Activated T-helper 1 cell treated with anti-CD3 and anti-CD28 coated beads, Interleukin-12 subunit alpha, Interleukin-12 subunit beta, Interleukin-2, Interleukin-4 antibody, amounts not matched to agents 30 ng/mL and 10 ng/mL and 1 ng/mL, durations not matched to agents 14 hours and 24 hours and 36 hours (primary cell): ENCODE data around the gene TTC39A. TPM values are rescaled to one million over a fixed set of nuclear protein-coding genes. Genes with fewer than 3 reads are reported as not detected.
A peak's percentile ranks its signal among the peaks of the same experiment; 100 is the strongest.

Experiments used
- DNase-seq: peaks from one replicate; pipeline ENCODE4 v3.0.0; 2021; ENCODE audit warnings: low spot score
- H3K27ac Mint-ChIP-seq: one replicate; pipeline ENCODE4 v1.8.0; 2021; ENCODE audit warnings: mild to moderate bottlenecking, mixed read lengths
- H3K27me3 Mint-ChIP-seq: one replicate; pipeline ENCODE4 v1.8.0; 2022; ENCODE audit warnings: mild to moderate bottlenecking, moderate library complexity, mixed read lengths; ENCODE audit not compliant: insufficient read depth
- H3K36me3 Mint-ChIP-seq: one replicate; pipeline ENCODE4 v1.8.0; 2021; ENCODE audit warnings: low read depth, mixed read lengths
- H3K4me1 Mint-ChIP-seq: one replicate; pipeline ENCODE4 v1.8.0; 2021; ENCODE audit warnings: low read depth, mixed read lengths
- H3K4me3 Mint-ChIP-seq: one replicate; pipeline ENCODE4 v1.8.0; 2021; ENCODE audit warnings: mild to moderate bottlenecking, moderate library complexity, mixed read lengths
- H3K9me3 Mint-ChIP-seq: one replicate; pipeline ENCODE4 v1.8.0; 2021; ENCODE audit warnings: mixed read lengths
- intact Hi-C: fragments of 100-400 bp; cut with micrococcal nuclease; formaldehyde crosslinking; loops from one replicate; pipeline ENCODE4 v1.15.1; 2024
- total RNA-seq: library from RNA; stranded (reverse); gene quantifications from 2 replicates; pipeline ENCODE4 v1.2.3, GENCODE V29; 2022

TTC39A gene
- total RNA-seq, result 0.12 TPM in 1 of 2 replicates, not detected in the other

DNA sequence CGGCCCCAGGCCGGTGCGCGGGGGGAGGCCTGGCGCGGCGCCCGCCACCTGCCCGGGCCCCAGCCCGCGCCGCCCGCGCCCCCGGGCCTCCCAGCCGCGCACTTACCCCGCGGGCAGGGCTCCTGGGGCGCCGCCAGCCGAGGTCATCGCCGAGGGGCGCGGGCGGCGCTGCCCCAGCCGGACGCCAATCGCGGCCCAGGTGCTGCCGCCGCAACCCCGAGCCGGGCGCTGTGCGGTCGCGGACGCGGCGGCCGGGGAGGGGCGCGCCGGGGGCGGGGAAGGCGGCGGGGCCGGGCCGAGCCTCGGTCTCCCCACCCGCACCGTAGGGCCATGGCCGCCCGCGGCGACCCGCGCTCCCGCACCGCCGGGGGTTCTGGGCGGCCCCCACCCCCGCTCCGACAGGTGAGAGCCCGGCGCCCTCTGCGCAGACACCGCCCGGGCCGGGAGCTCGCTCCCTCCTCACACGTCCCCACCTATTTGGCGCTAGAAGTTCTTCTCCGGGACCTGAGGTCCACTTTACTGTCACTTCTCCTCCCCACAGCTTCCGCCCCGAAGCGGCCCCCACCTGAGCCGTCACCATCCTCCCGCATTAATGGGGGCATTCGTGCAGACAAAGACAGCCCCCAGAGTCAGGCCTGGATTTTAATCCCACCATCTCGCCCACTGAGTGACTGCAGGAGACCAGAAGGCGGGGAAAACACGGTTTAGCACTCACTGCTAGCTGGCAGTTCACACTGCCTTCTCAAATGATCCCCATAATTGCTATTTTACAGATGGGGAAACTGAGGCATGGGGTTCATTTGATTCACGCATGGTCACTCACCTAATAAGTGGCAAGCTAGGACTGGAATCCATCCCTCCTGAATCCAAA lies at the start of gene TTC39A:
Gene TTC39A, minus strand, starts transcription at position 232 of the 871 bp plus-strand sequence. Its CDS starts 85 bp downstream, at position 147.
- H3K4me1 Mint-ChIP-seq, result peaks cover 8% of the 10 kb centered on the region
- intact Hi-C loops, result no loop called here
- no peaks in the 10 kb centered on the region for H3K36me3 Mint-ChIP-seq
- H3K27ac Mint-ChIP-seq, result no peak within 1 kb of the TSS
- no peak for DNase-seq
- H3K27me3 Mint-ChIP-seq, result peaks cover 29% of the 10 kb centered on the region
- H3K4me3 Mint-ChIP-seq, result peak within 1 kb of the TSS; percentile 79
- H3K9me3 Mint-ChIP-seq, result no peaks in the 10 kb centered on the region

DNA sequence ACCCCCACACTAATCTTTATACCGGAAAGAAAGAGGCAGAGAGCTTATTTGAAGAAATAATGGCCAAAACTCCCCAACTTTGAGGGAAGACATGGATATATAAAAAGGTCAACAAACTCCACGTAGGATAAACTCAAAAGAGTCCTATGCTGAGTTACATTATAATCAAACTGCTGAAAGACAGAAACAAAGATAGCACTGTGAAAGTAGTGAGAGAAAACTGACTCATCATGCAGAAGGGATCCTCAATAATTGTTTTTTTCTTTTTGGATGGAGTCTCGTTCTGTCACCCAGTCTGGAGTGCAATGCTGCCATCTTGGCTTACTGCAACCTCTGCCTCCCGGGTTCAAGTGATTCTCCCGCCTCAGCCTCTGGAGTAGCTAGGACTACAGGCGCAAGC lies 48.5 kb upstream of the TTC39A start:
- intact Hi-C loops, result no loop called here
- H3K36me3 Mint-ChIP-seq, result peaks cover 36% of the 10 kb centered on the region
- H3K27ac Mint-ChIP-seq, result no peak overlapping the region
- H3K9me3 Mint-ChIP-seq, result peaks cover 9% of the 10 kb centered on the region
- no peaks in the 10 kb centered on the region for H3K27me3 Mint-ChIP-seq
- no peak for DNase-seq
- H3K4me1 Mint-ChIP-seq, result peaks cover 6% of the 10 kb centered on the region
- H3K4me3 Mint-ChIP-seq, result no peak overlapping the region

DNA sequence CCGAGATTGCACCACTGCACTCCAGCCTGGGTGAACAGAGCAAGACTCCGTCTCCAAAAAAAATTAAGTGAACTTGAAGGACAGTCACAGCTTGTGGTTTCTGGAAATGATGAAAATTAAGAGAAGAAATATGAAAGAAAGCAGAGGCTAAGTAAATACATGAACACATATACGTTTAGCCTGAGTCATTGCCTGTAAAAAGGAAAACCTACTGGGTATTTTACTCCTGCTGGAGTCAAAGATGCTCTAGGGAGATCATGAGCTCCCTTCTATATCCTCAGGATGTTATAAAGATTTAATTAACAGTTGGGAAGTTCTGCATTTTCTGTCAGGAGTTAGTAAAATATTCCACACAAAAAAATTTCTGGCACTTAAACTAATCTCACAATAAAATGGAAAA lies 43.5 kb upstream of the TTC39A start:
- intact Hi-C loops, result no loop called here

DNA sequence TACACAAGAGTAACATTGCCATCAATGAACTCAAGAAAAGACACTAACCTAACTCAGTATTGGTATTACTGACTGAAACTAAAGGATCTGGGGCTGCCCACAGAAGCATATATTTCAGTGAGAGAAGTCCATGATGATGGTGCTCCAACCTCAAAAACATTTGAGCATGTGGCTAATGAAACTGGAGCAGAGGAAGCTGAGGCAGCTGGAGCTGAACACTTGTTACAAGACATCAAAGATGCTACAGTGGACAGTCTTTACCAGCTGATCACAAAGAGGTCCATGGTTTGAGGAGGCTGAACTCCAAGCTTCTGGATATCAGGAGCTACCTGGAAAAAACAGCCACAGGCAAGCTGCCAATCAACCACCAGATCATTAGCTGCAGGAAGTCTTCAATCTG lies 42.2 kb upstream of the TTC39A start:
- intact Hi-C loops, result no loop called here
- no peaks in the 10 kb centered on the region for H3K4me1 Mint-ChIP-seq
- H3K27ac Mint-ChIP-seq, result no peak overlapping the region
- H3K27me3 Mint-ChIP-seq, result no peaks in the 10 kb centered on the region
- DNase-seq, result no peak
- no peak overlapping the region for H3K4me3 Mint-ChIP-seq
- peaks cover 22% of the 10 kb centered on the region for H3K36me3 Mint-ChIP-seq
- no peaks in the 10 kb centered on the region for H3K9me3 Mint-ChIP-seq

More for the DNA sequence above, 43.5 kb upstream of the TTC39A start:
- Mint-ChIP-seq H3K9me3 (no peaks in the 10 kb centered on the region), H3K36me3 (peaks cover 26% of the 10 kb centered on the region), H3K27ac (no peak overlapping the region), H3K27me3 (no peaks in the 10 kb centered on the region), H3K4me1 (no peaks in the 10 kb centered on the region), H3K4me3 (no peak overlapping the region)
- DNase-seq, result no peak

DNA sequence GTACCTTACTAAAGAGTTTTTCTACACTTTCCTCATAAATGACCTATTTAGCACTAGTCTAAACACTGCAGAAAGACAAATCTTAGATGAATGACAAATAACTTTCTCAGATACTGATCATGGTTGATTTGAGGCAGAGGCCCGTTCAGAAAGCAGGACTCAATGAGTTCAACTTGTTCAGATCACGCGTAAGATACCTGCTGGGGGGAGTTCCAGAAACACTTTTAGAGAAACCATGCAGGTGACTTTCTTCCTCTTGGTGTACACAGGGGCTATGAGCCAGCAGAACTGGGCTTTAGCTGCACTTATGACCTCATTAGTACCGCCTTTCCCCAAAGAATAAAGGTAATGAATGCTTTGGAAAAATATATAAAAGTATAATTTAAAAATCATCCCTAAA lies 38.8 kb upstream of the TTC39A start:
- intact Hi-C loops, result no loop called here

DNA sequence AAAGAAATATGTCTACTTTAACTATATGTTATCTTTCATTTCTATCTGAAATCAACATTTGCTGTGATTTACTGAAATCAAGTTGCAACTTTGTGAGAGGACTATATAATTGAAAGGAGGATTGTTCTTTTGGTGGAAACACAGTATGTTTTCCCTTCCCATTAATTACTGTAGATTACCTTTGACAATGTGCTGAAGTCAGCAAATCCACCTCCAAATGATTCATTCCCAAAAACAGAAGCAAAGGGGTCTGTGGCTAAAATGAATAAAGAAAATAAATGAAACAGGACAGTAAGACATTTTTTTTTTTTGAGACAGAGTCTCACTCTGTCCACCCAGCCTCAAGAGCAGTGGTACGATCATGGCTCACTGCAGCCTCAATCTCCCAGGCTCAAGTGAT lies 35.4 kb upstream of the TTC39A start:
- Mint-ChIP-seq H3K36me3 (peaks cover 20% of the 10 kb centered on the region), H3K9me3 (no peaks in the 10 kb centered on the region), H3K27ac (no peak overlapping the region), H3K27me3 (no peaks in the 10 kb centered on the region), H3K4me1 (no peaks in the 10 kb centered on the region), H3K4me3 (no peak overlapping the region)
- no peak for DNase-seq
- intact Hi-C loops, result no loop called here

More for the DNA sequence above, 38.8 kb upstream of the TTC39A start:
- no peaks in the 10 kb centered on the region for H3K4me1 Mint-ChIP-seq
- no peaks in the 10 kb centered on the region for H3K27me3 Mint-ChIP-seq
- no peaks in the 10 kb centered on the region for H3K9me3 Mint-ChIP-seq
- H3K36me3 Mint-ChIP-seq, result peaks cover 20% of the 10 kb centered on the region
- H3K27ac Mint-ChIP-seq, result no peak overlapping the region
- no peak for DNase-seq
- H3K4me3 Mint-ChIP-seq, result no peak overlapping the region

DNA sequence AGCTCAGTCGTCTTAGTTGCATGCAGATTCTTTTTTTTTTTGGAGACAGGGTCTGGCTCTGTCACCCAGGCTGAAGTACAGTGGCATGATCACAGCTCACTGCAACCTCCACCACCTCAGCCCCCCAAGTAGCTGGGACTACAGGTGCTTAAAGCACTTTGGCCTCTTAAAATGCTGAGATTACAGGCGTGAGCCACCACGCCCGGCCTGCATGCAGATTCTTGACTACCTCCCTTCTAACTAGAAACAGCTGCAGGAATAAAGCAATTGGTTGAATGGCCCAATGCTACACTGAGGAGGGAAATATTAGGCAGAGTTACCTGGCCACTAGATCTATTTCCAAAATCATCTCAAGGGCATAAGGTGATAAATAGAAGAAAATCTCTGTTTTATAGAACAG lies 29.5 kb upstream of the TTC39A start:
- no peaks in the 10 kb centered on the region for H3K4me1 Mint-ChIP-seq
- H3K27ac Mint-ChIP-seq, result no peak overlapping the region
- H3K4me3 Mint-ChIP-seq, result no peak overlapping the region
- DNase-seq, result no peak
- intact Hi-C loops, result no loop called here
- no peaks in the 10 kb centered on the region for H3K9me3 Mint-ChIP-seq
- no peaks in the 10 kb centered on the region for H3K27me3 Mint-ChIP-seq
- H3K36me3 Mint-ChIP-seq, result peaks cover 23% of the 10 kb centered on the region

DNA sequence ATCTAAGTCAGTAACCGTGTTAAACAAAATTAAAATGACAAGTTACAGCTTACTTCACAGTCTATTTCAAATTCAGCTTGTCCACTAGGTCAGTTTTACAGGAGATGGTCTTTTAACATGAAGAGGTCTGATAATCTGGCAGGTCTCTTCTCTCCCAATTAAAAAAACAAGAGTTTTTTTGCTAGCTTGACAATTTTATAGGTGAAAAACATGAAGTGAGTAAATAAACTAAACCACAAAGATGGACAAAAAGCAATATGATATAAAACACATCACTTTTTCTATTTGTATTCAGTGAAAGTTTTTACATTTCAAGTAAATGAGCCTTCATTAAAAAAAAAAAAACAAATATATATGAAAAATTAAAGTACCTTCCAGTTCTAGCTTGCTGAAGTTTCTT lies 25.0 kb upstream of the TTC39A start:
- Mint-ChIP-seq H3K36me3 (peaks cover 7% of the 10 kb centered on the region), H3K9me3 (no peaks in the 10 kb centered on the region), H3K4me3 (no peak overlapping the region), H3K27me3 (no peaks in the 10 kb centered on the region), H3K27ac (no peak overlapping the region), H3K4me1 (no peaks in the 10 kb centered on the region)
- no peak for DNase-seq
- intact Hi-C loops, result no loop called here

DNA sequence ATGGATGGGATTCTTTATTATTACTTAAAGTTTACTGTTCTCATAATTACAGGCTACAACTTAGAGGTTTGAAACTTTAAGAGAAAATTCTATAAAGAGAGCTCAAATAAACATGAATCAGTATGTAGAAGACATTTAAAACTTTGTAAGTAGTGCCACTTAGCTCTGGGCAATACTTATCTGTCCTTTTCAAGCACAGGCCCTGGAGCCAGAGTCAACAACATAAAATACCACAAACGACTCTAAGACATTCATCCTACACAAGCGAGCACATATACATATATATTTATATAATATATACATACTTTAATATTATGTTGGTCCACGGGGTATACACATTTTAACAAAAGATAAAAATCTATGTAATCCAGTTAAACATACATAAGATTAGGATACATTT lies 24.1 kb upstream of the TTC39A start:
- no peak for DNase-seq
- Mint-ChIP-seq H3K4me1 (no peaks in the 10 kb centered on the region), H3K9me3 (no peaks in the 10 kb centered on the region), H3K27me3 (no peaks in the 10 kb centered on the region), H3K4me3 (no peak overlapping the region), H3K27ac (no peak overlapping the region), H3K36me3 (peaks cover 7% of the 10 kb centered on the region)
- intact Hi-C loops, result no loop called here

DNA sequence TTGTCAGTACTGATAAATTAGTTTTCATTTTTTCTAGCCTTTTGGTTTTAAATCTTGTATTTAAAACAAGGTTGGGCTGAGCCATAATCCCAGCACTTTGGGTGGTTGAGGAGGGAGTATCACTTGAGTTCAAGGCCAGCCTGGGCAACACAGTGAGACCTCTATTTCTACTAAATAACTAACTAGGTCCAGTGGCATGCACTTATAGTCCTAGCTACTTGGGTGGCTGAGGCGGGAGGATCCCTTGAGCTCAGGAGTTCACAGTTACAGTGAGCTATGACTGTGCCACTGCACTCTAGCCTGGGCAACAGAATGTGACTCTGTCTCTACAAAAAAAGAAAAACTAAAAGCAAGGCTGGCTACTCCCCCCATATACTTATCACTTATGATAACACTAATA lies 21.5 kb upstream of the TTC39A start:
- H3K36me3 Mint-ChIP-seq, result peaks cover 7% of the 10 kb centered on the region
- DNase-seq, result no peak
- no peaks in the 10 kb centered on the region for H3K27me3 Mint-ChIP-seq
- intact Hi-C loops, result no loop called here
- H3K9me3 Mint-ChIP-seq, result no peaks in the 10 kb centered on the region
- no peaks in the 10 kb centered on the region for H3K4me1 Mint-ChIP-seq
- H3K4me3 Mint-ChIP-seq, result no peak overlapping the region
- no peak overlapping the region for H3K27ac Mint-ChIP-seq

DNA sequence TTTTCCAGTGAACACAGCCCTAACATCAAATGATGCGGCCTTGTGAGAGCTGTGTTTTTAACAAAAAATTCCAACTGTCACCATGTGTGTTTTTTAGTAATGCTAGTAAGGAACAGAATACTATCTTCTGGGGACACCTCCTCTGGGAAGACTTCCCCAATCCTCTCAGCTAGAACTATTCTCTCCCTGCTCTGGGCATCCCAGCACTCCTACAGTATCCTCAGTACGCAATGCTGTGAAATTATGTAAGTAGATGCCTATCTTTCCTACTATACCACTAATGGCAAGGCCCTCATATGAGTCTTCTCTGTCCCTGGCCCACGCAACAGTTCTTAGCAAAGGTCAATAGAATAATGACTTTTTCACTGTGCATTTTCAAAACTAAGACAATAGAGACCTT lies 19.5 kb upstream of the TTC39A start:
- Mint-ChIP-seq H3K27ac (no peak overlapping the region), H3K4me3 (no peak overlapping the region), H3K27me3 (peaks cover 16% of the 10 kb centered on the region), H3K9me3 (no peaks in the 10 kb centered on the region), H3K36me3 (no peaks in the 10 kb centered on the region), H3K4me1 (no peaks in the 10 kb centered on the region)
- intact Hi-C loops, result loop anchor here (10.0 kb wide), 1 partner anchor 185 kb away; no protein-coding TSS in a partner anchor
- no peak for DNase-seq

DNA sequence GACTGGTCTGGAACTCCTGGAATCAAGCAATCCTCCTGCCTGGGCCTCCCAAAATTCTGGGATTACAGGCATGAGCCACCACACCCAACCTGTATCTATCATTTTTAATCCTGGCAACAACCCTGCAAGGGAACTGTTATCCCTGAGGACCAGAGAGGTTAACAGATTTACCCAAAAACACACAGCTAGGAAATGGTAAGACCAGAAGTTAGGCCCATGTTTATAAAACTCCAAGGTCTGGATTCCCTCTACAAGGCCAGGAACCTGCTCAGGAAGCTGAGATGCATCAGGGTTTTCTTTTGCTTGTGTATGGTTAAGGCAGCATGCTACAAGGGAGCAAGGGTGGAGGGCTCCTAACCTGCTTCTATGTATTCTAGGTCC lies 17.8 kb upstream of the TTC39A start:
- intact Hi-C loops, result loop anchor here (10.0 kb wide), 1 partner anchor 187 kb away; no protein-coding TSS in a partner anchor
- Mint-ChIP-seq H3K27me3 (peaks cover 31% of the 10 kb centered on the region), H3K27ac (no peak overlapping the region), H3K9me3 (no peaks in the 10 kb centered on the region), H3K4me1 (no peaks in the 10 kb centered on the region), H3K36me3 (no peaks in the 10 kb centered on the region), H3K4me3 (no peak overlapping the region)
- DNase-seq, result no peak

DNA sequence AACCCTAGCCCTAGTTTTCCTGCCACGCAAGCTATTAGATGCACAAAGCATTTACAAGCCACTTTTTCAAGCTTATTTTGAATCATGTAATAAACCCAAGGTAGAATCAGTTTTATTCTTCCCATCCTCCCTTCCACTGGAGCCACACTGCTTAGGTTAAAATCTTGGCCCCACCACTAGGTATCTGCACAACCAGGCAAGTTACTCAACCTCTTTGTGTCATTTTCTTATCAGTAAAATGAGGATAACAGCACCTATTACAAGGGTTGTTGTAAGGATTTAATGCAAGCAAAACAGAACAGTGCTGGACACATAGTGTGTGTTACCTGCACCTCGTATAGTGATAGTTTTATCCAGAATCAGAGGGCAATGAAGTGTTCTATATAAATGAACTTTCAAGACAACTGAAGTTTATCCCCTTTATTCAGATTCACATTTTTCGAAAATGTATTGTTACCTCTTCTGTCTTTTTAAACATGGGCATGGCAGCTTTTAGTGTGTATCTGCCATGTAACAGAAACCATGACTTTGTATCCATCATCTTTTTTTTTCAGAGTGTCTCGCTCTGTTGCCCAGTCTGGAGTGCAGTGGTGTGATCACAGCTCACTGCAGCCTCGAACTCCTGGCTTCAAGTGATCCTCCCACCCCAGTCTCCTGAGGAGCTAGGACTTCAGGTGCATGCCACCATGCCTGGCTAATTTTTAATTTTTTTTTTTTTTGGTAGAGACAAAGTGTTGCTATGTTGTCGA lies 17.2 kb upstream of the TTC39A start:
- H3K9me3 Mint-ChIP-seq, result no peaks in the 10 kb centered on the region
- no peak overlapping the region for H3K27ac Mint-ChIP-seq
- H3K27me3 Mint-ChIP-seq, result peaks cover 32% of the 10 kb centered on the region
- no peaks in the 10 kb centered on the region for H3K36me3 Mint-ChIP-seq
- no peak overlapping the region for H3K4me3 Mint-ChIP-seq
- no peak for DNase-seq
- H3K4me1 Mint-ChIP-seq, result no peaks in the 10 kb centered on the region
- intact Hi-C loops, result loop anchor here (10.0 kb wide), 1 partner anchor 187 kb away; no protein-coding TSS in a partner anchor
